Left cardiac atrium (tissue), 2 donors: Measurements from ENCODE around the gene TTLL4. TPM values are rescaled to one million over a fixed set of nuclear protein-coding genes. Genes with fewer than 3 reads are reported as not detected.

Experiments used
- total RNA-seq, 2 donors: library from RNA; stranded (reverse); fragmentation: NEBNext Ultra II Directional; extraction: Animal tissue kit (Norgen Biotek cat#: 25700); gene quantifications; one replicate each; pipeline ENCODE4 v1.2.1, GENCODE V29; 2021
- donor health status: DM: no; HTN: yes; CAD: no; lungs with severe emphysema.
- donor health status: DM: yes; HTN: yes; CAD: no.

The TTLL4 gene
- total RNA-seq, 2 donors from 2014 or later, result 8.0 to 12.3 TPM

Other genes with a start within 250 kb of the TTLL4 start
- 1 to 10 TPM; 5.6 to 9.4 TPM for gene USP37, start 142.5 kb upstream of the TTLL4 start, total RNA-seq
- 10 to 100 TPM; 16.3 to 23.8 TPM for gene CNOT9, start 142.0 kb upstream of the TTLL4 start, total RNA-seq
- gene PLCD4, start 102.9 kb upstream of the TTLL4 start, total RNA-seq, result 1 to 10 TPM in 1 of 2 donors, under 1 TPM in 1; 0.73 to 3.0 TPM
- 10 to 100 TPM; 12.6 to 17.8 TPM for gene ZNF142, start 51.2 kb upstream of the TTLL4 start, total RNA-seq
- gene BCS1L, start 51.2 kb upstream of the TTLL4 start, total RNA-seq, result 10 to 100 TPM; 33.3 to 35.3 TPM
- gene RNF25, start 38.8 kb upstream of the TTLL4 start, total RNA-seq, result 10 to 100 TPM; 13.6 to 15.0 TPM
- 10 to 100 TPM in 1 of 2 donors, 1 to 10 TPM in 1; 5.6 to 10.0 TPM for gene STK36, start 38.7 kb upstream of the TTLL4 start, total RNA-seq
- gene CYP27A1, start 71.3 kb downstream of the TTLL4 start, total RNA-seq, result 10 to 100 TPM; 13.8 to 17.4 TPM
- under 1 TPM; 0.10 to 0.18 TPM for gene PRKAG3, start 121.0 kb downstream of the TTLL4 start, total RNA-seq
- 1 to 10 TPM; 1.8 TPM for gene WNT6, start 149.0 kb downstream of the TTLL4 start, total RNA-seq
- gene WNT10A, start 170.0 kb downstream of the TTLL4 start, total RNA-seq, result under 1 TPM in 1 of 2 donors, not detected in 1; 0.52 TPM
- gene CDK5R2, start 248.8 kb downstream of the TTLL4 start, total RNA-seq, result not detected